Fibroblast of lung (primary cell): Measurements from ENCODE around the gene OTOS. TPM values are rescaled to one million over a fixed set of nuclear protein-coding genes. Genes with fewer than 3 reads are reported as not detected.

Source experiments
- DNase-seq, 2 donors: peaks; one replicate each; pipeline versions ENCODE4 v3.0.0 to v3.0.0-alpha.2; 2010; ENCODE audit warnings: low read depth in 2 of 2
- H2AFZ ChIP-seq: 2 replicates; pipeline ENCODE4 v1.5.1; 2012; ENCODE audit warnings: low read length, control low read depth, inconsistent platforms
- H3K27ac ChIP-seq: 2 replicates; pipeline ENCODE4 v1.5.1; 2011; ENCODE audit warnings: low read length, control low read depth; ENCODE audit not compliant: insufficient read depth
- H3K27me3 ChIP-seq: 2 replicates; pipeline ENCODE4 v1.5.1; 2011; ENCODE audit warnings: mild to moderate bottlenecking, low read length; ENCODE audit not compliant: control insufficient read depth, insufficient read depth
- H3K36me3 ChIP-seq: 2 replicates; pipeline ENCODE4 v1.5.1; 2011; ENCODE audit warnings: low read length; ENCODE audit not compliant: control insufficient read depth, insufficient read depth
- H3K4me1 ChIP-seq: 2 replicates; pipeline ENCODE4 v1.5.1; 2011; ENCODE audit warnings: low read length; ENCODE audit not compliant: control insufficient read depth, insufficient read depth; ENCODE audit errors: extremely low read depth
- H3K4me2 ChIP-seq: 2 replicates; pipeline ENCODE4 v1.5.1; 2011; ENCODE audit warnings: low read length, control low read depth; ENCODE audit not compliant: insufficient read depth; ENCODE audit errors: extremely low read depth
- H3K4me3 ChIP-seq, 4 experiments: fragments of 200-600 bp in 1 of 4; sonication (generic) in 1 of 4; replicated peaks in 1 of 4; 2 replicates each; pipeline ENCODE4 v1.5.1; 2011 to 2016; ENCODE audit warnings: low read length in 4 of 4, low read depth in 3 of 4, mild to moderate bottlenecking in 3 of 4, control low read depth in 2 of 4, inconsistent platforms in 1 of 4, mixed read lengths in 1 of 4; ENCODE audit not compliant: insufficient read depth in 1 of 4; ENCODE audit errors: control extremely low read depth in 1 of 4
- H3K79me2 ChIP-seq: 2 replicates; pipeline ENCODE4 v1.5.1; 2012; ENCODE audit warnings: mild to moderate bottlenecking, low read length, inconsistent platforms; ENCODE audit not compliant: control insufficient read depth, insufficient read depth
- H3K9ac ChIP-seq: 2 replicates; pipeline ENCODE4 v1.5.1; 2011; ENCODE audit warnings: mild to moderate bottlenecking, low read length, control low read depth; ENCODE audit not compliant: insufficient read depth
- H3K9me3 ChIP-seq: 2 replicates; pipeline ENCODE4 v1.5.1; 2012; ENCODE audit warnings: low read depth, low read length; ENCODE audit not compliant: control insufficient read depth, insufficient read depth
- H4K20me1 ChIP-seq: 2 replicates; pipeline ENCODE4 v1.5.1; 2011; ENCODE audit warnings: low read length; ENCODE audit not compliant: control insufficient read depth, insufficient read depth; ENCODE audit errors: extremely low read depth
- EZH2 ChIP-seq: IDR thresholded peaks from 2 replicates; pipeline ENCODE4 v1.5.1; 2012; ENCODE audit warnings: low read length, control low read depth, mild to moderate bottlenecking; ENCODE audit errors: missing control alignments
- polyA plus RNA-seq, 2 donors: library from polyadenylated mRNA; depleted of rRNA in 1 of 2; stranded (reverse) in 1 of 2; unstranded in 1 of 2; fragments of >200 nt; gene quantifications; 2 replicates each; pipeline ENCODE4 v1.2.1, GENCODE V29; 2011 to 2012; ENCODE audit warnings: missing spikeins in 1 of 2
- total RNA-seq: library from RNA; depleted of rRNA; stranded (reverse); fragments of >200 nt; gene quantifications from 2 replicates; pipeline ENCODE4 v1.2.1, GENCODE V29; 2014
- TF ChIP-seq, protein P1 (sequence below), 2 donors: IDR thresholded peaks in 1 of 2; conservative IDR thresholded peaks in 1 of 2; 1 replicate in 1 of 2; 2 replicates in 1 of 2; pipeline ENCODE4 v1.5.1; 2011 to 2012; ENCODE audit warnings: low read length in 2 of 2, control low read depth in 1 of 2, inconsistent platforms in 1 of 2, low read depth in 1 of 2, mild to moderate bottlenecking in 1 of 2

Gene OTOS
- total and polyA plus RNA-seq, 2 donors (not counting 1 experiment from before 2014, with no cell fraction given), result not detected

GRCh38 chr2:240125742-240126141, 14.7 kb downstream of the OTOS start:
- Histone ChIP-seq H4K20me1 (no peaks in the 10 kb centered on the region), H3K4me3 (no peak overlapping the region), H2AFZ (no peak overlapping the region), H3K4me1 (no peaks in the 10 kb centered on the region), H3K9ac (no peak overlapping the region), H3K27me3 (no peaks in the 10 kb centered on the region), H3K79me2 (no peaks in the 10 kb centered on the region), H3K4me2 (no peak overlapping the region), H3K36me3 (peaks cover 9% of the 10 kb centered on the region), H3K9me3 (no peaks in the 10 kb centered on the region), H3K27ac (no peak overlapping the region)
- TF ChIP-seq, protein P1, sequence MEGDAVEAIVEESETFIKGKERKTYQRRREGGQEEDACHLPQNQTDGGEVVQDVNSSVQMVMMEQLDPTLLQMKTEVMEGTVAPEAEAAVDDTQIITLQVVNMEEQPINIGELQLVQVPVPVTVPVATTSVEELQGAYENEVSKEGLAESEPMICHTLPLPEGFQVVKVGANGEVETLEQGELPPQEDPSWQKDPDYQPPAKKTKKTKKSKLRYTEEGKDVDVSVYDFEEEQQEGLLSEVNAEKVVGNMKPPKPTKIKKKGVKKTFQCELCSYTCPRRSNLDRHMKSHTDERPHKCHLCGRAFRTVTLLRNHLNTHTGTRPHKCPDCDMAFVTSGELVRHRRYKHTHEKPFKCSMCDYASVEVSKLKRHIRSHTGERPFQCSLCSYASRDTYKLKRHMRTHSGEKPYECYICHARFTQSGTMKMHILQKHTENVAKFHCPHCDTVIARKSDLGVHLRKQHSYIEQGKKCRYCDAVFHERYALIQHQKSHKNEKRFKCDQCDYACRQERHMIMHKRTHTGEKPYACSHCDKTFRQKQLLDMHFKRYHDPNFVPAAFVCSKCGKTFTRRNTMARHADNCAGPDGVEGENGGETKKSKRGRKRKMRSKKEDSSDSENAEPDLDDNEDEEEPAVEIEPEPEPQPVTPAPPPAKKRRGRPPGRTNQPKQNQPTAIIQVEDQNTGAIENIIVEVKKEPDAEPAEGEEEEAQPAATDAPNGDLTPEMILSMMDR (conservative IDR thresholded peaks at IDR 0.05 in 1 of 2, IDR thresholded peaks at IDR 0.05 in 1 of 2; ENCODE audit: low read depth in 1 of 2, low read length in 2 of 2), result no peak
- TF ChIP-seq EZH2, result no peak
- DNase-seq, result no peak

GRCh38 chr2:240124651-240125030, 15.8 kb downstream of the OTOS start:
- Histone ChIP-seq H3K4me3 (no peak overlapping the region), H3K9me3 (no peaks in the 10 kb centered on the region), H3K4me1 (no peaks in the 10 kb centered on the region), H2AFZ (no peak overlapping the region), H3K27me3 (no peaks in the 10 kb centered on the region), H3K4me2 (no peak overlapping the region), H4K20me1 (no peaks in the 10 kb centered on the region), H3K9ac (no peak overlapping the region), H3K79me2 (no peaks in the 10 kb centered on the region), H3K27ac (no peak overlapping the region), H3K36me3 (peaks cover 3% of the 10 kb centered on the region)
- DNase-seq, result no peak
- TF ChIP-seq, protein P1 (conservative IDR thresholded peaks at IDR 0.05 in 1 of 2, IDR thresholded peaks at IDR 0.05 in 1 of 2; ENCODE audit: low read depth in 1 of 2, low read length in 2 of 2), result no peak
- no peak for TF ChIP-seq EZH2

DNA sequence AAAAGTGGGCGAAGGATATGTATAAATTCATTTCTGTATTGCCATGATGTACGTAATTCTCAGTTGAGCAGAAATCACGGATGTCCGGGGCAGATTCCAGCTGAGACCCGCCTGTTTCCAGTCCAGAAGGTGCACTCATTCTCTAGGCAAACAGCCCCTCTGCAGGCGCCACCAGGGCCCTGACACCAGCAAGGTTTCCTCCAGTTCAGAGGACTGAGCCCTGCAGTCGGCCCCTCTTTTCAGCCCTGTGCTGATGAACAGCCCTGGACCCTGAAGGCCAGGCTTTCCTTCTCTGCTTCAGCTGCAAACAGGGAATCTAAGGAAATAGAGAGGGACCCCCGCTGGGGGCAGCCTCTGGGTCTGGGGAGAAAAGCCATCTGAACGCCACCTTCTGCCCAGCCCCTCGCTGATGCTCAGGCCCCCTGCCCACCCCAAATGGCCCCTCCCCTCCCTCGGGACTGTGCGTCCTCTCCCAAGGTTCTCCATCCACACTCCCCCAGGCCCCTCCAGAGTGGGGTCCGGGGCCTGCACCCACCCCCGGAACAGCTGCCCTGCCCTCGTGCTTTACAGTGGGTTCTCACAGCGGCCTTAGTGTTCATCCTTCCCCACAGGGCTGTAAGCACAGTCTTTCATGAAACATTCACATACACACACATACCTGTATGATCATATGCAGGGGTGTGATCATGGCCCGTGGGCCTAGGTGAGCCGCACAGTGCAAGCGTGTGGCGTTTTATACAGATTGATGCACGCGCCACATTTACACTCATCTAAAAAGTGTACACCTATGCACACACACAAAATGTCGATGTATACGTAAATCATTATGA, 16.4 kb downstream of the OTOS start:
- H3K79me2 ChIP-seq, result no peaks in the 10 kb centered on the region
- H3K27me3 ChIP-seq, result no peaks in the 10 kb centered on the region
- H3K4me1 ChIP-seq, result no peaks in the 10 kb centered on the region
- no peaks in the 10 kb centered on the region for H4K20me1 ChIP-seq
- H3K9me3 ChIP-seq, result no peaks in the 10 kb centered on the region
- TF ChIP-seq EZH2, result no peak
- TF ChIP-seq, protein P1 (conservative IDR thresholded peaks at IDR 0.05 in 1 of 2, IDR thresholded peaks at IDR 0.05 in 1 of 2; ENCODE audit: low read depth in 1 of 2, low read length in 2 of 2), result no peak
- no peak overlapping the region for H3K27ac ChIP-seq
- peaks cover 3% of the 10 kb centered on the region for H3K36me3 ChIP-seq
- DNase-seq, result no peak
- H3K4me3 ChIP-seq, result no peak overlapping the region
- H2AFZ ChIP-seq, result no peak overlapping the region
- no peak overlapping the region for H3K9ac ChIP-seq
- H3K4me2 ChIP-seq, result no peak overlapping the region
